ENCODE results near the gene TAF1B. TPM values are rescaled to one million over a fixed set of nuclear protein-coding genes. Genes with fewer than 3 reads are reported as not detected.

TAF1B gene
- total RNA-seq, 1 experiment from 2014 or later, result 29.9 TPM

DNA sequence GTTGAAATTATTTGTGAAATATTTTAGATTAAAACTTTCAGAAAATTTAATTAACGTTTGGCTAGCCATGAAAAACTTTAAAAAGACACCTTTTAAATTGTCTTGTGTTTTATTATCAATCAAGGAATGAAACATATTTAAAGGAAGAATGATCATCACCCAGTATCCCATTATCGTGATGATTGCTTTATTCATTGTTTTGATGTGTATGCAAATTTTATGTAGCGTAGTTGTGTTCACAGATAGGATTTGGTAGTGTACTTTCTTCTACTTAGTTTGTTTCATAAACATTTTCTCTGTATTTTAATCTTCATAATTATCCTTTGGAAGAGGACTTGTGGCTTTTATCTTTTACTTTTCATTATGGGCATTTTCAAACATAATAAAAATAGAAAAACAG, 116.0 kb downstream of the TAF1B start:
- Histone ChIP-seq H3K4me1 (ENCODE audit: insufficient read depth, low read length) (no peaks in the 10 kb centered on the region), H3K14ac (ENCODE audit: insufficient read depth, low read length) (no peak overlapping the region), H2BK5ac (ENCODE audit: insufficient read length, low read length) (no peak overlapping the region), H2BK20ac (ENCODE audit: low read depth, low read length, poor library complexity, severe bottlenecking) (no peak overlapping the region), H2BK120ac (ENCODE audit: low read depth, low read length, poor library complexity, severe bottlenecking) (no peak overlapping the region), H3K4ac (ENCODE audit: low read depth, low read length) (no peak overlapping the region), H3K56ac (ENCODE audit: insufficient read length, low read depth, low read length) (no peak overlapping the region), H3K23me2 (ENCODE audit: insufficient read length, low read depth, low read length, poor library complexity, severe bottlenecking) (no peaks in the 10 kb centered on the region), H3K9me3 (ENCODE audit: control insufficient read depth, low read depth, low read length) (no peaks in the 10 kb centered on the region), H2AK5ac (ENCODE audit: insufficient read length, low read length) (no peak overlapping the region), H2BK15ac (ENCODE audit: low read depth, low read length) (no peak overlapping the region), H4K91ac (ENCODE audit: insufficient read length, low read depth, low read length) (no peak overlapping the region), H4K5ac (ENCODE audit: insufficient read length, low read depth, low read length) (no peak overlapping the region), H3K9ac (ENCODE audit: extremely low read depth, insufficient read length, low read length) (no peak overlapping the region), H4K8ac (replicated peaks; ENCODE audit: insufficient read length, low read depth, low read length) (no peak overlapping the region), H3T11ph (ENCODE audit: low read length) (no peak overlapping the region), H3K18ac (ENCODE audit: insufficient read length, low read depth, low read length) (no peak overlapping the region), H3K23ac (ENCODE audit: insufficient read length, low read depth, low read length) (no peak overlapping the region), H2AFZ (ENCODE audit: low read length) (no peak overlapping the region), H3K79me1 (ENCODE audit: insufficient read depth, low read depth, low read length, poor library complexity, severe bottlenecking) (no peaks in the 10 kb centered on the region), H4K20me1 (ENCODE audit: control insufficient read depth, insufficient read depth, insufficient read length) (no peaks in the 10 kb centered on the region), H3K4me2 (ENCODE audit: insufficient read depth, insufficient read length, low read length) (no peak overlapping the region), H3K79me2 (ENCODE audit: insufficient read depth, low read length) (no peaks in the 10 kb centered on the region), H3K27me3 (ENCODE audit: insufficient read depth, low read length) (no peaks in the 10 kb centered on the region), H3K27ac (ENCODE audit: insufficient read length, low read depth, low read length) (no peak overlapping the region), H2BK12ac (ENCODE audit: insufficient read length, low read depth, low read length) (no peak overlapping the region)
- no peaks in the 10 kb centered on the region; a peak in 1 of 4 replicates for H3K4me1 Mint-ChIP-seq
- DNase-seq, result no peak
- H3K4me3 Mint-ChIP-seq, result no peak overlapping the region
- no peak for TF ChIP-seq CTCF (conservative IDR thresholded peaks at IDR 0.05)
- H3K27ac Mint-ChIP-seq, result no peak overlapping the region
- H3K27me3 Mint-ChIP-seq (ENCODE audit: low read depth), result peaks cover 5% of the 10 kb centered on the region
- no CpG with 5 or more reads among the region's 3 CpGs for WGBS (ENCODE audit: extremely low coverage, insufficient read length, low lambda C conversion rate)
- no peaks in the 10 kb centered on the region for H3K36me3 Mint-ChIP-seq (ENCODE audit: insufficient read depth in 1 of 3, low read depth in 3 of 3)
- H3K9me3 Mint-ChIP-seq, result no peaks in the 10 kb centered on the region
